Activated B cell treated with CpG ODN at 0.5 μM for 24 hours (primary cell): ENCODE measurements around the gene ARID4B. TPM values are rescaled to one million over a fixed set of nuclear protein-coding genes. Genes with fewer than 3 reads are reported as not detected.
"Not testable (repeated sequence)": the region's sequence is repeated elsewhere in the genome, so short reads cannot be mapped to it uniquely, and the experiment has no call there.

Experiments
- ATAC-seq: fragments of 200-7000 bp; cut with Tn5 transposase; one replicate; pipeline ENCODE4 v1.10.0; 2021; ENCODE audit warnings: low read depth, mild to moderate bottlenecking, moderate library complexity
- CTCF ChIA-PET: fragments of 350-600 bp; sonication (Branson Sonifier 250); formaldehyde crosslinking; loops from one replicate; lab custom pipeline; 2021; ENCODE audit warnings: antibody characterized with exemption; lab: Charles Lee
- POLR2A ChIA-PET: fragments of 350-600 bp; sonication (Branson Sonifier 250); formaldehyde crosslinking; loops from one replicate; lab custom pipeline; 2021; ENCODE audit warnings: antibody characterized with exemption; lab: Charles Lee
- DNase-seq: peaks from one replicate; pipeline ENCODE4 v3.0.0; 2022
- H3K27ac Mint-ChIP-seq: one replicate; pipeline ENCODE4 v1.8.0; 2020; ENCODE audit warnings: mixed read lengths
- H3K27me3 Mint-ChIP-seq: one replicate; pipeline ENCODE4 v1.8.0; 2021; ENCODE audit warnings: mixed read lengths
- H3K36me3 Mint-ChIP-seq: one replicate; pipeline ENCODE4 v1.8.0; 2021; ENCODE audit warnings: low read depth, mixed read lengths
- H3K4me1 Mint-ChIP-seq: one replicate; pipeline ENCODE4 v1.8.0; 2021; ENCODE audit warnings: mixed read lengths
- H3K4me3 Mint-ChIP-seq: one replicate; pipeline ENCODE4 v1.8.0; 2020; ENCODE audit warnings: mild to moderate bottlenecking, mixed read lengths
- H3K9me3 Mint-ChIP-seq: one replicate; pipeline ENCODE4 v1.8.0; 2020; ENCODE audit warnings: mixed read lengths
- intact Hi-C: fragments of 100-400 bp; cut with micrococcal nuclease; formaldehyde crosslinking; loops from one replicate; pipeline ENCODE4 v1.15.1; 2024
- total RNA-seq: library from RNA; stranded (reverse); gene quantifications from 2 replicates; pipeline ENCODE4 v1.2.3, GENCODE V29; 2022
- TF ChIP-seq, protein P1 (sequence below): fragments of 200-600 bp; IDR thresholded peaks from one replicate; pipeline ENCODE4 v1.8.0; 2022; ENCODE audit warnings: antibody characterized with exemption, mild to moderate bottlenecking

The ARID4B gene
- total RNA-seq, 1 donor from 2014 or later: 78.5 TPM

- ATAC-seq: no peak
- intact Hi-C loops: no loop called here
- Mint-ChIP-seq H3K9me3 (no peaks in the 10 kb centered on the region), H3K4me1 (peaks cover 2% of the 10 kb centered on the region), H3K4me3 (no peak overlapping the region), H3K27me3 (no peaks in the 10 kb centered on the region), H3K36me3 (peaks cover 38% of the 10 kb centered on the region), H3K27ac (no peak overlapping the region)
- no peak for DNase-seq
- TF ChIP-seq, protein P1, sequence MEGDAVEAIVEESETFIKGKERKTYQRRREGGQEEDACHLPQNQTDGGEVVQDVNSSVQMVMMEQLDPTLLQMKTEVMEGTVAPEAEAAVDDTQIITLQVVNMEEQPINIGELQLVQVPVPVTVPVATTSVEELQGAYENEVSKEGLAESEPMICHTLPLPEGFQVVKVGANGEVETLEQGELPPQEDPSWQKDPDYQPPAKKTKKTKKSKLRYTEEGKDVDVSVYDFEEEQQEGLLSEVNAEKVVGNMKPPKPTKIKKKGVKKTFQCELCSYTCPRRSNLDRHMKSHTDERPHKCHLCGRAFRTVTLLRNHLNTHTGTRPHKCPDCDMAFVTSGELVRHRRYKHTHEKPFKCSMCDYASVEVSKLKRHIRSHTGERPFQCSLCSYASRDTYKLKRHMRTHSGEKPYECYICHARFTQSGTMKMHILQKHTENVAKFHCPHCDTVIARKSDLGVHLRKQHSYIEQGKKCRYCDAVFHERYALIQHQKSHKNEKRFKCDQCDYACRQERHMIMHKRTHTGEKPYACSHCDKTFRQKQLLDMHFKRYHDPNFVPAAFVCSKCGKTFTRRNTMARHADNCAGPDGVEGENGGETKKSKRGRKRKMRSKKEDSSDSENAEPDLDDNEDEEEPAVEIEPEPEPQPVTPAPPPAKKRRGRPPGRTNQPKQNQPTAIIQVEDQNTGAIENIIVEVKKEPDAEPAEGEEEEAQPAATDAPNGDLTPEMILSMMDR: no peak
- ChIA-PET CTCF (no interaction called here), POLR2A (no interaction called here)
Measured at GRCh38 chr1:235203428-235203827, 124.6 kb downstream of the ARID4B start.

DNA sequence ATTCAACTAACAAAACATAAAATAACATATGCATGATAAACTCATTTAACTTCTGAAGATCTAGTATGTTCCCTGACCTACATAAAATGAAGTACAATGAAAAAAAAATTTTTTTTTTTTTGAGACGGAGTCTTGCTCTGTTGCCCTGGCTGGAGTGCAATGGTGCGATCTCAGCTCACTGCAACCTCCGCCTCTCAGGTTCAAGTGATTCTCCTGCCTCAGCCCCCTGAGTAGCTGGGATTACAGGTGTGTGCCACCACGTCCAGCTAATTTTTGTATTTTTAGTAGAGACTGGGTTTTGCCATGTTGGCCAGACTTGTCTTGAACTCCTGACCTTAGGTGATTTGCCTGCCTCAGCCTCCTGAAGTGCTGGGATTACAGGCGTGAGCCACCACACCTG, 125.5 kb downstream of the ARID4B start:
- peaks cover 38% of the 10 kb centered on the region for H3K36me3 Mint-ChIP-seq
- ATAC-seq, DNase-seq, H3K9me3 Mint-ChIP-seq, H3K27me3 Mint-ChIP-seq, intact Hi-C loops, H3K27ac Mint-ChIP-seq, H3K4me1 Mint-ChIP-seq, H3K4me3 Mint-ChIP-seq, CTCF ChIA-PET: not testable (repeated sequence)
- POLR2A ChIA-PET: interaction anchor here (0.6 kb wide), 1 partner anchor 132 kb away, joined by 3 read pairs; no protein-coding TSS in a partner anchor

DNA sequence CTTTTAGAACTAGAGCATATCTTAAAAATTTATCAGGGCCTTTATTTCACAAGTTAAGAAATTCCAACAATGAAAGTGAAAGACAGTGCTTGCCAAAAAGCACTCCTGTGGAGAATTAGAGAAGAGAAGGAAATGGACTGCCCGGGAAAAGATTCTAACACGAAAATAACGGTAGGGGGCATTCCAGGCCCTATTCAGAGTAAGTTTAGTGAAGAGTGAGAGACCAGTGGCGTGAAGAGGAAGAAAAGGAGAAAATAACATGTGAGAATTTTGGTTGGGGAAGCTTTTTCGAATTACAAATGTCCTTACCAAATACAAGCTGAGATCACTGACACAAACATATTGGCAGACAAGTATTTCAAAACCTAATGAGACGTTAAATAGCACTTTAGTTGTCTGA, 128.5 kb downstream of the ARID4B start:
- Mint-ChIP-seq H3K4me1 (peaks cover 2% of the 10 kb centered on the region), H3K9me3 (no peaks in the 10 kb centered on the region), H3K36me3 (peaks cover 38% of the 10 kb centered on the region), H3K27ac (peak overlapping the region; percentile 52), H3K4me3 (no peak overlapping the region), H3K27me3 (no peaks in the 10 kb centered on the region)
- TF ChIP-seq, protein P1: no peak
- CTCF ChIA-PET: interaction anchor here (2.5 kb wide), 1 partner anchor 217 kb away, joined by 7 read pairs; no protein-coding TSS in a partner anchor
- POLR2A ChIA-PET: no interaction called here
- DNase-seq (no peak), ATAC-seq (no peak)
- intact Hi-C loops: loop anchor here (5.0 kb wide), 1 partner anchor 218 kb away; no protein-coding TSS in a partner anchor

- ChIA-PET CTCF (no interaction called here), POLR2A (interaction anchor here (1.0 kb wide), 1 partner anchor 30 kb away, joined by 3 read pairs; the partner anchor contains the start of gene RBM34)
- Mint-ChIP-seq H3K27me3 (no peaks in the 10 kb centered on the region), H3K9me3 (no peaks in the 10 kb centered on the region), H3K4me1 (no peaks in the 10 kb centered on the region), H3K36me3 (peaks cover 73% of the 10 kb centered on the region), H3K4me3 (no peak overlapping the region), H3K27ac (no peak overlapping the region)
- DNase-seq (no peak), ATAC-seq (no peak)
- TF ChIP-seq, protein P1: no peak
- intact Hi-C loops: no loop called here
Measured at GRCh38 chr1:235190431-235190830, 137.5 kb downstream of the ARID4B start.

DNA sequence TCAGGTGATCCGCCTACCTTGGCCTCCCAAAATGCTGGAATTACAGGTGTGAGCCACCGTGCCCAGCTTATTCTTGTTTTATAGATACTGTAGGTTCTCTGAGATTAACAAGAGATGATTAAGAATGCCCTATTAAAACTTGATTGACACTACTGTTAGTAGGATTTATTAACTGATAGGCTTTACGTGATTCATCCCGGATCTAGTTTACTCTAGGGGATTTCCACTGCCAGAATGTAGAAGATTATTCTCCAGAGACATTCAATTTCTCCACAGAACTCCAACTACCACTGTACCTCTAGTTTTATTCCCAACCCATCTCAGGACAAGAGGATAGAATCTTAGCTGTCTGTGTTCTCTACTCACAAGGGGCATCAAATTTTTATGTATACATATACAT, 140.7 kb downstream of the ARID4B start:
- TF ChIP-seq, protein P1: no peak
- POLR2A ChIA-PET: no interaction called here
- ATAC-seq (no peak), DNase-seq (no peak)
- no peak overlapping the region for H3K4me3 Mint-ChIP-seq
- CTCF ChIA-PET: no interaction called here
- intact Hi-C loops: no loop called here
- H3K9me3 Mint-ChIP-seq: no peaks in the 10 kb centered on the region
- H3K27me3 Mint-ChIP-seq: no peaks in the 10 kb centered on the region
- no peak overlapping the region for H3K27ac Mint-ChIP-seq
- peaks cover 59% of the 10 kb centered on the region for H3K36me3 Mint-ChIP-seq
- no peaks in the 10 kb centered on the region for H3K4me1 Mint-ChIP-seq
